ENCODE measurements around the gene RELCH.
"Not testable (repeated sequence)": the region's sequence is repeated elsewhere in the genome, so short reads cannot be mapped to it uniquely, and the experiment has no call there.

RELCH gene

DNA sequence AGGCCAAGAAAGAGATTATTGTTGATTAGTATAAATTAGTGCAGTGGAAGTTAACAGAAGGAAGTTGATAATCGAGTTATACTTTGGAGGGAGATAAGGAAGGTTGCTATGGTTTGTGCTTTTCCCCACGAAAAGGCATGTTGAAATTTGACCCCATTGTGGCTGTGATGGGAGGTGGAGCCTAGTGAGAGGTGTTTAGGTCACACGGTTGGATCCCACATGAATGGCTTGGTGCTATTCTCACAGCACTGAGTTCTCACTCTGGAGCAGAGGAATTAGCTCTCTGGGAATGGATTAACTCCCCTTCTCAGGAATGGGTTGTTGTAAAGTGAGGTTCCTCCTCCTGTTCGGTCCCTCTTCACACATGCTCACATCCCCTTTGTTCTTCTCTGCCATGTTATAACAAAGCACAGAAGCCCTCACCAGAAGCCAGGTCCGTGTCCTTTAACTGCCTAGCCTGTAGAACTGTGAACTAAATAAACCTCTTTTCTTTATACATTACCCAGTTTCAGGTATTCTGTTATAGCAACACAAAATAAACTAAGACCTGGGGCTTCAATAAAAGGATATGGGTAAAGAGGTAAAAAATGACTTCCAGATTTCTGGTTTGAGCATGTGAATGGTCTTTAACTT, 22.1 kb upstream of the RELCH start:
- TF ChIP-seq, protein P1, sequence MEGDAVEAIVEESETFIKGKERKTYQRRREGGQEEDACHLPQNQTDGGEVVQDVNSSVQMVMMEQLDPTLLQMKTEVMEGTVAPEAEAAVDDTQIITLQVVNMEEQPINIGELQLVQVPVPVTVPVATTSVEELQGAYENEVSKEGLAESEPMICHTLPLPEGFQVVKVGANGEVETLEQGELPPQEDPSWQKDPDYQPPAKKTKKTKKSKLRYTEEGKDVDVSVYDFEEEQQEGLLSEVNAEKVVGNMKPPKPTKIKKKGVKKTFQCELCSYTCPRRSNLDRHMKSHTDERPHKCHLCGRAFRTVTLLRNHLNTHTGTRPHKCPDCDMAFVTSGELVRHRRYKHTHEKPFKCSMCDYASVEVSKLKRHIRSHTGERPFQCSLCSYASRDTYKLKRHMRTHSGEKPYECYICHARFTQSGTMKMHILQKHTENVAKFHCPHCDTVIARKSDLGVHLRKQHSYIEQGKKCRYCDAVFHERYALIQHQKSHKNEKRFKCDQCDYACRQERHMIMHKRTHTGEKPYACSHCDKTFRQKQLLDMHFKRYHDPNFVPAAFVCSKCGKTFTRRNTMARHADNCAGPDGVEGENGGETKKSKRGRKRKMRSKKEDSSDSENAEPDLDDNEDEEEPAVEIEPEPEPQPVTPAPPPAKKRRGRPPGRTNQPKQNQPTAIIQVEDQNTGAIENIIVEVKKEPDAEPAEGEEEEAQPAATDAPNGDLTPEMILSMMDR (conservative IDR thresholded peaks at IDR 0.05; ENCODE audit: low read depth, low read length), result no peak

DNA sequence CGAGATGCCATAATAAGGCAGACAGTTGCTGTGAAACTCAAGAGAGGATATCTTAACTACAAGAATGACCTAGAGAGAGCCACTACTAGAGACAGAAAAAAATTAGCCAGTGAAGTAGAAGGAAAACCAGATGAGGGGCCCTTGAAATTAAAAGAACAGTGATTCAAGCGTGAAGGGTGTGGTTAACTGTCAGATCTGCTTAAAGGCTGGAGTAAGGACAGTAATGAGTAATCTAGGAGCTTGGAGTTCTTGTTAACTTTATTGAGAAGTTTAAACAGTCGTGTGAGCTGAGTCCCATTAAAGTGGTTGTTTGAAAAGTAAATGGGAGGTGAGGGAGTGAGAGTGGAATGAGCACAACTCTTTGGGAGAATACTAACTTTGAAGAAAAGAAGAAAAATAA, 21.5 kb upstream of the RELCH start:
- TF ChIP-seq, protein P1 (conservative IDR thresholded peaks at IDR 0.05; ENCODE audit: low read depth, low read length), result no peak
- no peaks in the 10 kb centered on the region for H3K27me3 ChIP-seq (ENCODE audit: insufficient read depth, low read depth)
- H2AFZ ChIP-seq (ENCODE audit: low read depth), result no peak overlapping the region
- no peaks in the 10 kb centered on the region for H3K36me3 ChIP-seq (ENCODE audit: insufficient read depth)
- H3K4me3 ChIP-seq (IDR thresholded peaks at IDR 0.05; ENCODE audit: insufficient read depth, low read depth, low read length), result no peak overlapping the region
- H3K9ac ChIP-seq, result no peak overlapping the region
- H3K27ac ChIP-seq, result no peak overlapping the region
- H3K4me2 ChIP-seq, result no peak overlapping the region
- H3K4me1 ChIP-seq (ENCODE audit: low read depth, poor library complexity, severe bottlenecking), result no peaks in the 10 kb centered on the region
- 0 out of 2 replicates have a peak, but pooled peaks cover 8% of the 10 kb centered on the region for H4K20me1 ChIP-seq (ENCODE audit: insufficient read depth)
- H3K79me2 ChIP-seq (ENCODE audit: insufficient read depth, low read depth), result no peaks in the 10 kb centered on the region

More for the DNA sequence above, 22.1 kb upstream of the RELCH start:
- Histone ChIP-seq H3K27me3 (ENCODE audit: insufficient read depth, low read depth) (no peaks in the 10 kb centered on the region), H3K4me1 (ENCODE audit: low read depth, poor library complexity, severe bottlenecking) (no peaks in the 10 kb centered on the region), H3K4me3 (IDR thresholded peaks at IDR 0.05; ENCODE audit: insufficient read depth, low read depth, low read length) (no peak overlapping the region), H3K79me2 (ENCODE audit: insufficient read depth, low read depth) (no peaks in the 10 kb centered on the region), H3K4me2 (no peak overlapping the region), H2AFZ (ENCODE audit: low read depth) (no peak overlapping the region), H3K27ac (no peak overlapping the region), H3K36me3 (ENCODE audit: insufficient read depth) (no peaks in the 10 kb centered on the region), H4K20me1 (ENCODE audit: insufficient read depth) (0 out of 2 replicates have a peak, but pooled peaks cover 8% of the 10 kb centered on the region), H3K9ac (no peak overlapping the region)

DNA sequence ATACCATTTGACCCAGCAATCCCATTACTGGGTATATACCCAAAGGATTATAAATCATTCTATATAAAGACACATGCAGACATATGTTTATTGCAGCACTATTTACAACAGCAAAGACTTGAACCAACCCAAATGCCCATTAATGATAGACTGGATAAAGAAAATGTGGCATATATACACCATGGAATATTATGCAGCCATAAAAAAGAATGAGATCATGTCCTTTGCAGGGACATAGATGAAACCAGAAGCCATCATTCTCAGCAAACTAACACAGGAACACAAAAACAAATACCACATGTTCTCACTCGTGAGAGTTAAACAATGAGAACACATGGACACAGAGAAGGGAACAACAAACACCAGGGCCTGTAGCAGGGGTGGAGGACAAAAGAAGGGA, 20.5 kb upstream of the RELCH start:
- H3K27ac ChIP-seq; H3K4me3 ChIP-seq (IDR thresholded peaks at IDR 0.05; ENCODE audit: insufficient read depth, low read depth, low read length); H2AFZ ChIP-seq (ENCODE audit: low read depth); H3K4me1 ChIP-seq (ENCODE audit: low read depth, poor library complexity, severe bottlenecking); H3K27me3 ChIP-seq (ENCODE audit: insufficient read depth, low read depth); H3K36me3 ChIP-seq (ENCODE audit: insufficient read depth); H4K20me1 ChIP-seq (ENCODE audit: insufficient read depth); H3K4me2 ChIP-seq; H3K79me2 ChIP-seq (ENCODE audit: insufficient read depth, low read depth); H3K9ac ChIP-seq: not testable (repeated sequence)

DNA sequence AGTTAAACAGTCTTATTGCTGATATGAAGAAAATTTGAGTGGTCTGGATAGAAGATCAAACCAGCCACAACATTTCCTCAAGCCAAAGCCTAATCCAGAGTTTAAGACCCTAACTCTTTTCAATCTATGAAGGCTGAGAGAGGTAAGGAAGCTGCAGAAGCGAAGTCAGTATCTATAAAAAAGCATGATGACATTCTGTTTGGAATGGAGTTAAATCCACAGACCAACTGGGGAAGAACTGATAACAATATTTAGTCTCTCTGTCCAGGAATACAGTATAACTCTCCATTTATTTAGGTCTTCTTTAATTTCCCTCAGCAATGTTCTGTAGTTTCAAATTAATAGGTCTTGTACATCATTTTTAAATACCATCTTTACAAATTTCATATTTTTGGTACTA, 16.2 kb upstream of the RELCH start:
- no peak overlapping the region for H3K4me3 ChIP-seq (IDR thresholded peaks at IDR 0.05; ENCODE audit: insufficient read depth, low read depth, low read length)
- no peaks in the 10 kb centered on the region for H3K79me2 ChIP-seq (ENCODE audit: insufficient read depth, low read depth)
- no peaks in the 10 kb centered on the region for H3K36me3 ChIP-seq (ENCODE audit: insufficient read depth)
- H2AFZ ChIP-seq (ENCODE audit: low read depth), result no peak overlapping the region
- no peak overlapping the region for H3K4me2 ChIP-seq
- TF ChIP-seq, protein P1 (conservative IDR thresholded peaks at IDR 0.05; ENCODE audit: low read depth, low read length), result no peak
- no peak overlapping the region for H3K27ac ChIP-seq
- H4K20me1 ChIP-seq (ENCODE audit: insufficient read depth), result no peaks in the 10 kb centered on the region
- no peaks in the 10 kb centered on the region for H3K4me1 ChIP-seq (ENCODE audit: low read depth, poor library complexity, severe bottlenecking)
- no peak overlapping the region for H3K9ac ChIP-seq
- no peaks in the 10 kb centered on the region for H3K27me3 ChIP-seq (ENCODE audit: insufficient read depth, low read depth)

DNA sequence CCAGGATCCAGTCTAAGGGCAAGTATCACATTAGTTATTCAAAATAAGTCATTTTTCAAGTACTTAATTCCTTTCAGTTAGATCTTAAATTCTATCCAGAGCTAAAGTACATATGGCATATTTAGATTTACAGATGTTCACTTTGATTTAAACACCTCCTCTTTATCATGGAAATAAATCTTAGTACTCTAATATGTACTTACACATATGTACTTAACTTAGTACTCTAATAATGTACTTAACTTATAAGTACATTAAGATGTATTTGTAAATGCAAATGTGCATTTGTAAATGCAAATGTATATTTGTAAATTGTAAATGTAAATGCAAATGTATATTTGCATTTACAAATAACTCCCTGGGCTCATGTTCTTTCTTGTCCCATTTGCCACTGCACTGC, 14.8 kb upstream of the RELCH start:
- Histone ChIP-seq H3K79me2 (ENCODE audit: insufficient read depth, low read depth) (no peaks in the 10 kb centered on the region), H3K27ac (no peak overlapping the region), H3K27me3 (ENCODE audit: insufficient read depth, low read depth) (no peaks in the 10 kb centered on the region), H3K4me2 (no peak overlapping the region), H3K9ac (no peak overlapping the region), H3K4me1 (ENCODE audit: low read depth, poor library complexity, severe bottlenecking) (no peaks in the 10 kb centered on the region), H2AFZ (ENCODE audit: low read depth) (no peak overlapping the region), H4K20me1 (ENCODE audit: insufficient read depth) (no peaks in the 10 kb centered on the region), H3K4me3 (IDR thresholded peaks at IDR 0.05; ENCODE audit: insufficient read depth, low read depth, low read length) (no peak overlapping the region), H3K36me3 (ENCODE audit: insufficient read depth) (no peaks in the 10 kb centered on the region)
- TF ChIP-seq, protein P1 (conservative IDR thresholded peaks at IDR 0.05; ENCODE audit: low read depth, low read length), result no peak

All from KMS-11 (cell line).